SH-SY5Y (cell line): ENCODE results near the gene NAT14.

Experiments
- GATA2 ChIP-seq: IDR thresholded peaks from 2 replicates; pipeline ENCODE4 v1.6.1; 2011; ENCODE audit warnings: mild to moderate bottlenecking, low read depth, low read length
- GATA3 ChIP-seq: IDR thresholded peaks from 2 replicates; pipeline ENCODE4 v1.6.1; 2011; ENCODE audit warnings: low read depth, mild to moderate bottlenecking, low read length, moderate library complexity

The NAT14 gene

DNA sequence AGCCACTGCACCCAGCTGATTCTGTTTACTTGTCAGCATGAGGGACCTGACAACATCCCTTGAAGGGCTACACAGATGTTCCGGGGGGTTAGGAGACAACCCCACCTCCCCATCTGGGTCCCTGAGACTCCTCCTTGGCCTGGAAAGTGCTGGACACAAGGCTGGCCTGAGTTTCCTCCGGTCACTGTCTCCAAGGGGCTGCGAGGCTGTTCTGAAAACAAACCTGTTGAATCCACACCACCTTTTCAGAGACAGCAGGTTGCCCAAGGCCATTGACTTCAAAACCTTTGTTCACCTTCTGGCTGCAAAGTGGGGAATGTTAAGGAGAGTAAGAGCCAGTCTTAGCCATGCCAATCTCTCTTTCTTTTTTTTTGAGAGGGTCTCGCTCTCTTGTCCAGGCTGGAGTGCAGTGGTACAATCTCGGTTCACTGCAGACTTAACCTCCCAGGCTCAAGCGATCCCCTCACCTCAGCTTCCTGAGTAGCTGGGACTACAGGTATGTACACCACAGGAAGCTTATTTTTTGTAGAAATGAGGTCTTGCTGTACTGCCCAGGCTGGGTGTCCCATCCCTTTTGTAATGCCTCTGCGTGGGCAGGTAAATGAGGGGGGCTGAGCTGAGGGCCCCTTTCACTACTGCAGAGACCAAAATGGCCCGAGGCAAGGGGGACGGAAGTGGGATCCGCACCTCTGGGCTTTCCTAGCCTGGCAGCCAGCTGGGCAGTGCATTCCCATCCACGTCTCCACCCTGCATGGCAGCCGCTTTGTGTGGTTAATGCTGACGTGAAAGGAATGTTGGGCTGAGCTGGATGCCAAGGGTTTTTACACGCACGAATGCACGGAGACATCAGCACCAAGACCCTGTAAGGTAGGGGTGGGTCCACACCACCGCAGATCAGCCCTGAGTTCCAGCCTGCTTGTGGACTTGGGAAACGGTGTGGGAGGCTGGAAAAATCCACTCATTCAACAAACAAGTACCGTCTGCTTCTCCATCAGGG is 10.4 kb upstream of the NAT14 start:
- TF ChIP-seq GATA2 (no peak), GATA3 (no peak)

DNA sequence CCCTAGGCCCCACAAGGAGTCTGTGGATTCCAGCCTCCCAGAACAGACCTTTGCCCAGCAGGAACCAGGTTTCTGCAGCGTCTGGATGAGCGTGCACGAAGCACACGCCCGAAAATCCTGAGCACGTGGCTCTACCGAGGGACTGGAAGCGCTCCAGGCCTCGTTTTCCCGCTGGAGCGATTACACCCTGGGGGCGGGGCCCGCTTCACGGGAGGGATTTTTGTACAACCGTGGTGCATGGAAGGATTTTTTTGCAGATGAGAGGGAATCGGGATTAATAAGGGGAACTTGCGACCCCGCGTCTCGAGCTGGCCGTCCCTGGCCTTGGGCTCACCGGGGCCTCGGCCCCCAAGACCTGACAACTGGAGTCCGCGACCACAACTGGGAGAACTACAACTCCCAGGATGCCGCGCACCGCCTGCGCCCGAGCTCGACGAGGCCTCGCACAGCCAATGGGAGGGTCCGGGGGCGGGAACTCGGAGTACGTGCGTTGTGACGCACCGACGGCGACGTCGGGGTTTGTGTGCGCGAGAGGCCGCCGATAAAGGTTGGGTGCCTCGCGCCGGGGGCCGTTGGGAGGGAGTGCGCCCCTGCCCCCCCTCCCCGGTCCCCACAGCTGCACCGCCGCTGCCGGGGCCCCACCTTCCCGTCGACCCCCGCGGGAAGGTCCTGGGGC is 8.8 kb upstream of the NAT14 start, which contains the start of gene ZNF628:
Gene ZNF628, plus strand, starts transcription at position 518 of the 676 bp plus-strand sequence. CDS start 3,294 bp downstream, outside the sequence.
- TF ChIP-seq GATA3 (no peak), GATA2 (no peak)

DNA sequence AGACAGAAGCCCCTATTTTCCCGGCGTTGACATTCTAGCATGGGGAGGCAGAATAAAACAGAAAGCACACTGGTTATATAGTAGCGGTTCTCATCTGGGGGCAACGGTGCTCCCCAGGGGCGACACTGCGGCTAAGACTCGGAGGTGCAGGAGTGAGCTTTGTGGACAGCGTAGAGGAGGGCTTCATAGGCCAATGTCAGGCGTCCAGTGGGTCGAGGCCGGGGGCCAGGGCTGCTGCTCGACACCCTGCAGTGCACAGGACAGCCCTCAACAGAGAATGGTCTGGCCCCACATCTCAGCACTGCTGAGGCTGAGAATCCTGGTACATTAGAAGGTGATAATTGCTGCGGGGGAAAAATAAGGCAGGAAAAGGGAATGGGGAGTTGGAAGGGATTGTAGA is 7.1 kb upstream of the NAT14 start:
- TF ChIP-seq GATA3 (no peak), GATA2 (no peak)

- no peak for TF ChIP-seq GATA2
- TF ChIP-seq GATA3 = no peak
Observed at GRCh38 chr19:55478364-55478763, 6.6 kb upstream of the NAT14 start.

- TF ChIP-seq GATA3 = no peak
- TF ChIP-seq GATA2 = no peak
Observed at GRCh38 chr19:55479045-55479444, 5.9 kb upstream of the NAT14 start.

DNA sequence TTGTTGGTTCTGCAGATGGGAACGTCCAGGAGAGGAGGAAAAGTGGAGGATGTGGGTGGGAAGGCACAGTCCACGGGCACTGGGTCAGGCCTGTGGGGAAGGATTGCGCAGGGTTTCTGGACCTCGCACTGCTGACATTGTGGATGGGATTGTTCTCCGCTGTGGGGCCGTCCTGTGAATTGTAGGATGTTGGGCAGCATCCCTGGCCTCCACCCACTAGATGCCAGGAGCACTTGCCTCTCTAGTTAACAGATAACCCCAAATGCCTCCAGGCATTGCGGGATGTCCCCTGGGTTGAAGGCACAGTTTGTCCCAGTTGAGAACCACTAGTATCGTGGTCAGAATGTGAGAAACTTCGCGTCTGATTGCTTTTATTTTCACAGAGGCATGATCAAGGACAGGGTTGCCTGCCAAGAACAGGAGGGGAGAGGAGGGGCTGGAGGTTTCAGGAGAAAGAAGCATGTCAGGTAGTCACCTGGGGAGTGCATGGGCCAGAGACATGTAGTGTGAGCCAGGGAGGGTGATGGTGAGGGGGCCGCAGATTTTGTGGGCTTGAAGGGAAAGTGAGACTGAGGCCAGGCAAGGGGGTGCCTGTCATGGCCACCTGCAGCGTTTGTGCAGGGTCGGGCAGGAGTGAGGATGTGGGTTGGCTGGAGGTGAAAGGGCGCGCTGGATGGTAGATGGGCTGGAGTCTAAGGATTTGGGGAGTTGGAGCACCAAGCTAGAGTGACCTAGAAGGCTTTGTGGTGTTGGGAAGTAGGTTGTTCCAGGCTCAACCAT is 5.3 kb upstream of the NAT14 start:
- no peak for TF ChIP-seq GATA2
- no peak for TF ChIP-seq GATA3

DNA sequence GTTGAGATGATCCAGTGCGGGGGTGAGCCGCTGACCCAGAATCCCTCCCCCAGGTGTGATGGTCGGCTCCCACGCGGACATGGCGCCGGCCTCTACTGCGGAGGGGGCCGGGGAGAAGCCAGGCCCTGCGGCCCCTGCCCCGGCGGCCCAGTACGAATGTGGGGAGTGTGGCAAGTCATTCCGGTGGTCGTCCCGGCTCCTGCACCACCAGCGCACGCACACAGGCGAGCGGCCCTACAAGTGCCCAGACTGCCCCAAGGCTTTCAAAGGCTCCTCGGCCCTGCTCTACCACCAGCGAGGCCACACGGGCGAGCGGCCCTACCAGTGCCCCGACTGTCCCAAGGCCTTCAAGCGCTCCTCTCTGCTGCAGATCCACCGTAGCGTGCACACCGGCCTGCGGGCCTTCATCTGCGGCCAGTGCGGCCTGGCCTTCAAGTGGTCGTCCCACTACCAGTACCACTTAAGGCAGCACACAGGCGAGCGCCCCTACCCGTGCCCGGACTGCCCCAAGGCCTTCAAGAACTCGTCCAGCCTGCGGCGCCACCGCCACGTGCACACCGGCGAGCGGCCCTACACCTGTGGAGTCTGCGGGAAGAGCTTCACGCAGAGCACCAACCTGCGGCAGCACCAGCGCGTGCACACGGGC is 3.7 kb upstream of the NAT14 start:
- TF ChIP-seq GATA3 = no peak
- TF ChIP-seq GATA2 = no peak

GRCh38 chr19:55481794-55482155 is 3.2 kb upstream of the NAT14 start:
- TF ChIP-seq GATA3 = no peak
- no peak for TF ChIP-seq GATA2

- no peak for TF ChIP-seq GATA3
- TF ChIP-seq GATA2 = no peak
Observed at GRCh38 chr19:55482156-55482961, 2.6 kb upstream of the NAT14 start.

- TF ChIP-seq GATA3 = no peak
Observed at GRCh38 chr19:55482967-55483705, 1.9 kb upstream of the NAT14 start.

DNA sequence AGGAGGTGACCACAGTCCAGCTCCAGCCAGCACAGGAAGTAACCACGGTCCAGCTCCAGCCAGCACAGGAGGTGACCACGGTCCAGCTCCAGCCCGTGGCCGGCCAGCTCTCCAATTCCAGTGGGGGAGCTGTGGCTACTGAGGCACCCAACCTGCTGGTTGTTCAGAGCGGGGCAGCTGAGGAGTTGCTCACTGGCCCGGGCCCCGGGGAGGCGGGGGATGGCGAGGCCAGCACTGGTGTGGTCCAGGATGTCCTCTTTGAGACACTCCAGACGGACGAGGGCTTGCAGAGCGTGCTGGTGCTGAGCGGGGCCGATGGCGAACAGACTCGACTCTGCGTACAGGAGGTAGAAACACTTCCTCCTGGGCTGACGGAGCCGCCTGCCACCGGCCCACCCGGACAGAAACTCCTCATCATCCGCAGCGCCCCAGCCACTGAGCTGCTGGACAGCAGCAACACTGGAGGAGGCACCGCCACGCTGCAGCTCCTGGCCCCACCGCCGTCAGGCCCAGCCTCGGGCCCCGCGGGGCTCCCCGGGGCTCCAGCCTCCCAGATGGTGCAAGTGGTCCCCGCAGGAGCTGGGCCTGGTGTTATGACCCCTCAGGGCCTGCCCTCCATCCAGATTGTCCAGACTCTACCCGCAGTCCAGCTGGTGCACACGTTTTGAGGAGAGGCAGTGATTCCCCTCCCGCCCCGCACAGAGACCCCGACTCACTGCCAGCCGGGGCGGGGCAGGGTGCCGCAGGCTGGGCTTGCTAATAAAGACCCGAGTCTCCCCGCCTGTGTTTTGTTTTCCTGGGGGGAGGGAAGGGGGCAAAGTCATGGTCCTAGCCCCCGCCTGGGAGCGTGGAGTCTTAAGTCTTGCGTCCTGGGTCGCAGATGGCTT is 1.0 kb upstream of the NAT14 start:
- TF ChIP-seq GATA2 = no peak
- TF ChIP-seq GATA3 = no peak

GRCh38 chr19:55485439-55486011 is 537 bp downstream of the NAT14 start:
- no peak for TF ChIP-seq GATA2
- TF ChIP-seq GATA3 = no peak
